Fibroblast of mammary gland (primary cell): Measurements from ENCODE around the gene SOD3.

Experiments
- DNase-seq: peaks from one replicate; pipeline ENCODE4 v3.0.0-alpha.2; 2010; ENCODE audit warnings: low read depth
- H3K4me3 ChIP-seq: 2 replicates; pipeline ENCODE4 v1.5.1; 2011; ENCODE audit warnings: low read depth, mild to moderate bottlenecking, low read length, moderate library complexity; ENCODE audit not compliant: control insufficient read depth
- CTCF ChIP-seq: conservative IDR thresholded peaks from 2 replicates; pipeline ENCODE4 v1.5.1; 2011; ENCODE audit warnings: low read depth, low read length, inconsistent platforms; ENCODE audit not compliant: control insufficient read depth, insufficient read depth

SOD3 gene

GRCh38 chr4:24842356-24842755, 47.0 kb downstream of the SOD3 start:
- no peak for TF ChIP-seq CTCF
- H3K4me3 ChIP-seq: no peak overlapping the region
- no peak for DNase-seq

GRCh38 chr4:24843096-24843495, 47.7 kb downstream of the SOD3 start:
- DNase-seq: no peak
- H3K4me3 ChIP-seq: no peak overlapping the region
- no peak for TF ChIP-seq CTCF

GRCh38 chr4:24845132-24845531, 49.8 kb downstream of the SOD3 start:
- no peak for DNase-seq
- H3K4me3 ChIP-seq: no peak overlapping the region
- no peak for TF ChIP-seq CTCF

GRCh38 chr4:24845902-24846301, 50.5 kb downstream of the SOD3 start:
- no peak for DNase-seq
- TF ChIP-seq CTCF: no peak
- no peak overlapping the region for H3K4me3 ChIP-seq

GRCh38 chr4:24846716-24847115, 51.3 kb downstream of the SOD3 start:
- no peak for TF ChIP-seq CTCF

GRCh38 chr4:24849351-24849750, 54.0 kb downstream of the SOD3 start:
- DNase-seq: no peak
- no peak for TF ChIP-seq CTCF
- H3K4me3 ChIP-seq: no peak overlapping the region

More at GRCh38 chr4:24846716-24847115, 51.3 kb downstream of the SOD3 start:
- no peak overlapping the region for H3K4me3 ChIP-seq
- no peak for DNase-seq

GRCh38 chr4:24849756-24850155, 54.4 kb downstream of the SOD3 start:
- TF ChIP-seq CTCF: no peak
- H3K4me3 ChIP-seq: no peak overlapping the region
- peak; percentile 19 for DNase-seq
